CD4-positive, alpha-beta memory T cell (primary cell): ENCODE measurements around the gene IL4. TPM values are rescaled to one million over a fixed set of nuclear protein-coding genes. Genes with fewer than 3 reads are reported as not detected.

Source experiments
- CTCF ChIA-PET: fragments of 350-600 bp; sonication (Branson Sonifier 250); formaldehyde crosslinking; loops from one replicate; lab custom pipeline; 2021; ENCODE audit warnings: inconsistent platforms; ENCODE audit not compliant: partially characterized antibody; lab: Charles Lee
- POLR2A ChIA-PET: fragments of 350-600 bp; sonication (Branson Sonifier 250); formaldehyde crosslinking; loops from one replicate; lab custom pipeline; 2021; ENCODE audit not compliant: partially characterized antibody; lab: Charles Lee
- DNase-seq, 5 donors: peaks; one replicate each; pipeline versions ENCODE4 v3.0.0 to v3.0.0-alpha.2; 2020 to 2022; ENCODE audit warnings: mixed read lengths in 1 of 5
- H3K27ac ChIP-seq: one replicate; pipeline ENCODE4 v1.7.0; 2013; ENCODE audit warnings: low read depth, low read length
- H3K27me3 ChIP-seq: 2 replicates; pipeline ENCODE4 v1.7.0; 2013; ENCODE audit warnings: mild to moderate bottlenecking, low read length, moderate library complexity; ENCODE audit not compliant: insufficient read depth
- H3K36me3 ChIP-seq: 2 replicates; pipeline ENCODE4 v1.7.0; 2013; ENCODE audit warnings: mild to moderate bottlenecking, low read length, moderate library complexity; ENCODE audit not compliant: insufficient read depth
- H3K4me1 ChIP-seq: 2 replicates; pipeline ENCODE4 v1.7.0; 2013; ENCODE audit warnings: mild to moderate bottlenecking, low read length, moderate library complexity; ENCODE audit not compliant: insufficient read depth
- H3K4me3 ChIP-seq, 2 donors: one replicate each; pipeline ENCODE4 v1.7.0; 2013; ENCODE audit warnings: low read length in 2 of 2, mild to moderate bottlenecking in 1 of 2
- H3K9me3 ChIP-seq, 2 donors: one replicate each; pipeline ENCODE4 v1.7.0; 2013; ENCODE audit warnings: low read length in 2 of 2, control low read depth in 1 of 2; ENCODE audit not compliant: control insufficient read depth in 1 of 2
- H3K27ac Mint-ChIP-seq, 7 donors: one replicate each; pipeline ENCODE4 v1.8.0; 2020 to 2021; ENCODE audit warnings: mixed read lengths in 7 of 7, mild to moderate bottlenecking in 6 of 7, inconsistent platforms in 3 of 7, moderate library complexity in 3 of 7
- H3K27me3 Mint-ChIP-seq, 2 donors: one replicate each; pipeline ENCODE4 v1.8.0; 2020 to 2021; ENCODE audit warnings: mixed read lengths in 2 of 2
- H3K36me3 Mint-ChIP-seq, 2 donors: one replicate each; pipeline ENCODE4 v1.8.0; 2020 to 2021; ENCODE audit warnings: mixed read lengths in 2 of 2, inconsistent platforms in 1 of 2, mild to moderate bottlenecking in 1 of 2
- H3K4me1 Mint-ChIP-seq, 4 donors: one replicate each; pipeline ENCODE4 v1.8.0; 2020 to 2021; ENCODE audit warnings: mixed read lengths in 4 of 4, mild to moderate bottlenecking in 1 of 4
- H3K4me3 Mint-ChIP-seq, 8 donors: one replicate each; pipeline ENCODE4 v1.8.0; 2020 to 2021; ENCODE audit warnings: mixed read lengths in 8 of 8, mild to moderate bottlenecking in 7 of 8, moderate library complexity in 6 of 8, inconsistent platforms in 3 of 8
- H3K9me3 Mint-ChIP-seq, 8 donors: one replicate each; pipeline ENCODE4 v1.8.0; 2020 to 2021; ENCODE audit warnings: mixed read lengths in 8 of 8, mild to moderate bottlenecking in 5 of 8, inconsistent platforms in 3 of 8, moderate library complexity in 1 of 8
- intact Hi-C: fragments of 100-400 bp; cut with micrococcal nuclease; formaldehyde crosslinking; loops from one replicate; pipeline ENCODE4 v1.15.1; 2023
- polyA plus RNA-seq, 2 donors: library from polyadenylated mRNA; unstranded; fragments of 300-500 nt; fragmentation: Illumina TruSeq; gene quantifications; one replicate each; pipeline ENCODE4 v1.2.3, GENCODE V29; 2021
- total RNA-seq, 2 experiments: library from RNA; stranded (reverse); gene quantifications; one replicate each; pipeline ENCODE4 v1.2.3, GENCODE V29; 2021

Gene IL4
- total and polyA plus RNA-seq, 4 experiments from 2014 or later, result not detected

- Histone ChIP-seq H3K27ac (no peak overlapping the region), H3K27me3 (no peaks in the 10 kb centered on the region), H3K4me3 (no peak overlapping the region), H3K9me3 (no peaks in the 10 kb centered on the region), H3K36me3 (no peaks in the 10 kb centered on the region), H3K4me1 (no peaks in the 10 kb centered on the region)
- POLR2A ChIA-PET, result no interaction called here
- no peak overlapping the region for H3K27ac Mint-ChIP-seq
- no peak for DNase-seq
- H3K27me3 Mint-ChIP-seq, result no peaks in the 10 kb centered on the region
- CTCF ChIA-PET, result no interaction called here
- H3K4me3 Mint-ChIP-seq, result no peak overlapping the region
- H3K36me3 Mint-ChIP-seq, result peaks cover 0 to 7% of the 10 kb centered on the region in 2 donors
- no peaks in the 10 kb centered on the region for H3K9me3 Mint-ChIP-seq
- peaks cover 5 to 17% (median 7%) of the 10 kb centered on the region in 4 donors for H3K4me1 Mint-ChIP-seq
- intact Hi-C loops, result no loop called here
Observed at GRCh38 chr5:132680780-132681475, 7.1 kb downstream of the IL4 start.

GRCh38 chr5:132681476-132681831, 7.7 kb downstream of the IL4 start:
- H3K27me3 ChIP-seq, result no peaks in the 10 kb centered on the region
- intact Hi-C loops, result no loop called here
- H3K4me1 ChIP-seq, result no peaks in the 10 kb centered on the region
- DNase-seq, result no peak
- no peak overlapping the region for H3K4me3 ChIP-seq
- H3K9me3 Mint-ChIP-seq, result no peaks in the 10 kb centered on the region
- no peaks in the 10 kb centered on the region for H3K27me3 Mint-ChIP-seq
- no peak overlapping the region for H3K4me3 Mint-ChIP-seq
- peaks cover 0 to 7% of the 10 kb centered on the region in 2 donors for H3K36me3 Mint-ChIP-seq
- H3K9me3 ChIP-seq, result no peaks in the 10 kb centered on the region
- no peak overlapping the region for H3K27ac Mint-ChIP-seq
- H3K27ac ChIP-seq, result no peak overlapping the region
- H3K36me3 ChIP-seq, result no peaks in the 10 kb centered on the region
- H3K4me1 Mint-ChIP-seq, result peaks cover 5 to 13% (median 7%) of the 10 kb centered on the region in 4 donors
- CTCF ChIA-PET, result no interaction called here
- POLR2A ChIA-PET, result no interaction called here

- H3K27ac ChIP-seq, result no peak overlapping the region
- no peak overlapping the region for H3K27ac Mint-ChIP-seq
- H3K4me3 ChIP-seq, result no peak overlapping the region
- no peaks in the 10 kb centered on the region for H3K4me1 ChIP-seq
- no peaks in the 10 kb centered on the region for H3K27me3 ChIP-seq
- no peaks in the 10 kb centered on the region for H3K27me3 Mint-ChIP-seq
- CTCF ChIA-PET, result no interaction called here
- H3K36me3 ChIP-seq, result no peaks in the 10 kb centered on the region
- POLR2A ChIA-PET, result no interaction called here
- DNase-seq, result no peak
- H3K9me3 Mint-ChIP-seq, result no peaks in the 10 kb centered on the region
- H3K4me1 Mint-ChIP-seq, result peaks cover 4 to 8% (median 6%) of the 10 kb centered on the region in 4 donors
- no peak overlapping the region for H3K4me3 Mint-ChIP-seq
- H3K9me3 ChIP-seq, result no peaks in the 10 kb centered on the region
- intact Hi-C loops, result no loop called here
- peaks cover 0 to 7% of the 10 kb centered on the region in 2 donors for H3K36me3 Mint-ChIP-seq
Observed at GRCh38 chr5:132681983-132682382, 8.2 kb downstream of the IL4 start.

GRCh38 chr5:132684491-132684890, 10.7 kb downstream of the IL4 start:
- intact Hi-C loops, result no loop called here

GRCh38 chr5:132684922-132685720, 11.3 kb downstream of the IL4 start:
- no peaks in the 10 kb centered on the region for H3K36me3 ChIP-seq
- POLR2A ChIA-PET, result no interaction called here
- peaks cover 22 to 29% (median 26%) of the 10 kb centered on the region in 4 donors for H3K4me1 Mint-ChIP-seq
- H3K4me3 Mint-ChIP-seq, result no peak overlapping the region
- intact Hi-C loops, result no loop called here
- H3K9me3 Mint-ChIP-seq, result no peaks in the 10 kb centered on the region
- no peak overlapping the region for H3K4me3 ChIP-seq
- H3K36me3 Mint-ChIP-seq, result peaks cover 0 to 7% of the 10 kb centered on the region in 2 donors
- H3K27ac ChIP-seq, result no peak overlapping the region
- no peak overlapping the region for H3K27ac Mint-ChIP-seq
- H3K4me1 ChIP-seq, result peaks cover 21% of the 10 kb centered on the region
- no peak for DNase-seq
- no peaks in the 10 kb centered on the region for H3K27me3 Mint-ChIP-seq
- H3K27me3 ChIP-seq, result no peaks in the 10 kb centered on the region
- H3K9me3 ChIP-seq, result no peaks in the 10 kb centered on the region
- CTCF ChIA-PET, result interaction anchor here (1.2 kb wide), 1 partner anchor 447 kb away, joined by 3 read pairs; no protein-coding TSS in a partner anchor

More at GRCh38 chr5:132684491-132684890, 10.7 kb downstream of the IL4 start:
- Mint-ChIP-seq H3K27ac (no peak overlapping the region), H3K4me3 (no peak overlapping the region), H3K36me3 (peaks cover 0 to 7% of the 10 kb centered on the region in 2 donors), H3K9me3 (no peaks in the 10 kb centered on the region), H3K27me3 (no peaks in the 10 kb centered on the region), H3K4me1 (peaks cover 21 to 26% (median 24%) of the 10 kb centered on the region in 4 donors)
- no peak overlapping the region for H3K27ac ChIP-seq
- ChIA-PET POLR2A (no interaction called here), CTCF (no interaction called here)
- no peaks in the 10 kb centered on the region for H3K36me3 ChIP-seq
- peaks cover 20% of the 10 kb centered on the region for H3K4me1 ChIP-seq
- H3K27me3 ChIP-seq, result no peaks in the 10 kb centered on the region
- DNase-seq, result no peak
- no peaks in the 10 kb centered on the region for H3K9me3 ChIP-seq
- H3K4me3 ChIP-seq, result no peak overlapping the region

- H3K36me3 Mint-ChIP-seq, result peaks cover 0 to 2% of the 10 kb centered on the region in 2 donors
- no peak overlapping the region for H3K27ac Mint-ChIP-seq
- H3K4me1 ChIP-seq, result peaks cover 21% of the 10 kb centered on the region
- no peaks in the 10 kb centered on the region for H3K27me3 ChIP-seq
- H3K27ac ChIP-seq, result no peak overlapping the region
- H3K36me3 ChIP-seq, result no peaks in the 10 kb centered on the region
- no peak for DNase-seq
- CTCF ChIA-PET, result interaction anchor here (1.2 kb wide), 1 partner anchor 448 kb away, joined by 3 read pairs; no protein-coding TSS in a partner anchor
- peaks cover 22 to 29% (median 26%) of the 10 kb centered on the region in 4 donors for H3K4me1 Mint-ChIP-seq
- intact Hi-C loops, result no loop called here
- H3K27me3 Mint-ChIP-seq, result no peaks in the 10 kb centered on the region
- H3K9me3 ChIP-seq, result no peaks in the 10 kb centered on the region
- H3K9me3 Mint-ChIP-seq, result no peaks in the 10 kb centered on the region
- POLR2A ChIA-PET, result no interaction called here
- H3K4me3 ChIP-seq, result no peak overlapping the region
- H3K4me3 Mint-ChIP-seq, result no peak overlapping the region
Observed at GRCh38 chr5:132686193-132686592, 12.4 kb downstream of the IL4 start.

- Mint-ChIP-seq H3K4me3 (peak overlapping the region in 6 of 8 donors; percentile 11 to 71 (median 29)), H3K4me1 (peaks cover 26 to 36% (median 32%) of the 10 kb centered on the region in 4 donors), H3K9me3 (no peaks in the 10 kb centered on the region), H3K27ac (peak overlapping the region; percentile 47 to 85 (median 80)), H3K36me3 (peaks cover 0 to 3% of the 10 kb centered on the region in 2 donors), H3K27me3 (no peaks in the 10 kb centered on the region)
- no peaks in the 10 kb centered on the region for H3K36me3 ChIP-seq
- intact Hi-C loops, result no loop called here
- DNase-seq, result peak; percentile 51 to 77 (median 62)
- peaks cover 28% of the 10 kb centered on the region for H3K4me1 ChIP-seq
- ChIA-PET CTCF (no interaction called here), POLR2A (no interaction called here)
- H3K9me3 ChIP-seq, result no peaks in the 10 kb centered on the region
- no peak overlapping the region for H3K4me3 ChIP-seq
- H3K27me3 ChIP-seq, result no peaks in the 10 kb centered on the region
- H3K27ac ChIP-seq, result no peak overlapping the region
Observed at GRCh38 chr5:132687995-132688394, 14.2 kb downstream of the IL4 start.
